GM23338 (cell line): ENCODE data around the gene MICALL2. TPM values are rescaled to one million over a fixed set of nuclear protein-coding genes. Genes with fewer than 3 reads are reported as not detected.

ENCODE experiments used
- ATAC-seq: fragments of 200-7000 bp; cut with Tn5 transposase; 3 replicates; pipeline ENCODE4 v1.9.1; 2020
- DNase-seq: peaks from one replicate; pipeline ENCODE4 v3.0.0-alpha.2; 2015; ENCODE audit warnings: low spot score
- H2AFZ ChIP-seq: fragments of 200-600 bp; sonication (generic); 2 replicates; pipeline ENCODE4 v1.8.0; 2016; ENCODE audit warnings: antibody characterized with exemption, mild to moderate bottlenecking, moderate library complexity
- H3F3A ChIP-seq: fragments of 200-600 bp; sonication (generic); replicated peaks from 2 replicates; pipeline ENCODE4 v1.8.0; 2017; ENCODE audit warnings: antibody characterized with exemption, mixed run types, low read depth
- H3K27ac ChIP-seq: fragments of 200-600 bp; sonication (generic); 2 replicates; pipeline ENCODE4 v1.6.1; 2016; ENCODE audit warnings: low read depth
- H3K27me3 ChIP-seq: fragments of 200-600 bp; sonication (generic); 2 replicates; pipeline ENCODE4 v1.8.0; 2016; ENCODE audit warnings: mild to moderate bottlenecking, mixed run types, moderate library complexity; ENCODE audit not compliant: insufficient read depth
- H3K36me3 ChIP-seq: fragments of 200-600 bp; sonication (generic); 2 replicates; pipeline ENCODE4 v1.8.0; 2016; ENCODE audit warnings: mild to moderate bottlenecking; ENCODE audit not compliant: insufficient read depth
- H3K4me1 ChIP-seq: fragments of 200-600 bp; sonication (generic); 2 replicates; pipeline ENCODE4 v1.8.0; 2016; ENCODE audit warnings: mild to moderate bottlenecking, moderate library complexity; ENCODE audit not compliant: insufficient read depth
- H3K4me2 ChIP-seq: fragments of 200-600 bp; sonication (generic); 2 replicates; pipeline ENCODE4 v1.7.1; 2017; ENCODE audit warnings: mixed run types
- H3K4me3 ChIP-seq: fragments of 200-600 bp; sonication (generic); 2 replicates; pipeline ENCODE4 v1.6.1; 2016; ENCODE audit warnings: mixed run types
- H3K79me2 ChIP-seq: fragments of 200-600 bp; sonication (generic); replicated peaks from 2 replicates; pipeline ENCODE4 v1.8.0; 2017; ENCODE audit warnings: mild to moderate bottlenecking; ENCODE audit not compliant: insufficient read depth
- H3K9me2 ChIP-seq: fragments of 200-600 bp; sonication (generic); 2 replicates; pipeline ENCODE4 v1.8.0; 2017; ENCODE audit not compliant: insufficient read depth
- H4K20me1 ChIP-seq: fragments of 200-600 bp; sonication (generic); replicated peaks from 2 replicates; pipeline ENCODE4 v1.8.0; 2017; ENCODE audit warnings: mild to moderate bottlenecking; ENCODE audit not compliant: insufficient read depth
- H3K27ac Mint-ChIP-seq: 2 replicates; pipeline ENCODE4 v1.8.0; 2020; ENCODE audit warnings: inconsistent platforms, mild to moderate bottlenecking, moderate library complexity, mixed read lengths
- H3K27me3 Mint-ChIP-seq: 3 replicates; pipeline ENCODE4 v1.8.0; 2022; ENCODE audit warnings: low read depth, mild to moderate bottlenecking, moderate library complexity, mixed read lengths, inconsistent platforms; ENCODE audit not compliant: insufficient read depth, poor library complexity
- H3K36me3 Mint-ChIP-seq: 3 replicates; pipeline ENCODE4 v1.8.0; 2021; ENCODE audit warnings: low read depth, mild to moderate bottlenecking, inconsistent platforms, moderate library complexity, mixed read lengths
- H3K4me1 Mint-ChIP-seq: 3 replicates; pipeline ENCODE4 v1.8.0; 2020; ENCODE audit warnings: mild to moderate bottlenecking, inconsistent platforms, mixed read lengths
- H3K4me3 Mint-ChIP-seq: 3 replicates; pipeline ENCODE4 v1.8.0; 2021; ENCODE audit warnings: moderate library complexity, mild to moderate bottlenecking, inconsistent platforms, mixed read lengths
- H3K9me3 Mint-ChIP-seq: 3 replicates; pipeline ENCODE4 v1.8.0; 2020; ENCODE audit warnings: moderate library complexity, mild to moderate bottlenecking, inconsistent platforms, mixed read lengths
- CREB1 ChIP-seq: fragments of 250-450 bp; sonication (Bioruptor Pico); IDR thresholded peaks from 2 replicates; pipeline ENCODE4 v1.5.0; 2020; ENCODE audit warnings: low read depth, mild to moderate bottlenecking, moderate library complexity
- CTCF ChIP-seq, 2 experiments: fragments of 200-600 bp in 1 of 2; sonication (generic) in 1 of 2; conservative IDR thresholded peaks; 2 replicates each; pipeline versions ENCODE4 v1.5.1 to v1.6.1; 2016 to 2017; ENCODE audit warnings: antibody characterized with exemption in 2 of 2, low read depth in 2 of 2, mild to moderate bottlenecking in 2 of 2, moderate library complexity in 1 of 2
- EZH2phosphoT487 ChIP-seq: fragments of 200-600 bp; sonication (generic); IDR thresholded peaks from one replicate; pipeline ENCODE4 v1.8.1; 2018; ENCODE audit warnings: antibody characterized with exemption; ENCODE audit not compliant: unreplicated experiment
- JUNB ChIP-seq: IDR thresholded peaks from one replicate; pipeline ENCODE4 v1.6.1; 2016; ENCODE audit warnings: antibody characterized with exemption; ENCODE audit not compliant: unreplicated experiment
- REST ChIP-seq: IDR thresholded peaks from one replicate; pipeline ENCODE4 v1.6.1; 2018; ENCODE audit warnings: antibody characterized with exemption; ENCODE audit not compliant: unreplicated experiment
- STAT1 ChIP-seq: IDR thresholded peaks from one replicate; pipeline ENCODE4 v1.6.1; 2016; ENCODE audit warnings: antibody characterized with exemption; ENCODE audit not compliant: unreplicated experiment
- ZNF114 ChIP-seq: fragments of 250-450 bp; sonication (Bioruptor Pico); IDR thresholded peaks from 2 replicates; pipeline ENCODE4 v1.5.0; 2020; ENCODE audit warnings: mild to moderate bottlenecking, moderate library complexity
- ZNF462 ChIP-seq: fragments of 250-450 bp; sonication (Bioruptor Pico); IDR thresholded peaks from 2 replicates; pipeline ENCODE4 v1.5.0; 2020; ENCODE audit warnings: mild to moderate bottlenecking, moderate library complexity
- polyA plus RNA-seq: library from polyadenylated mRNA; unstranded; fragments of >200 nt; fragmentation: Nextera tagmentation; extraction: Ambion mirVana; gene quantifications from 2 replicates; pipeline ENCODE4 v1.2.1, GENCODE V29; 2016
- total RNA-seq: library from RNA; depleted of rRNA; stranded (reverse); fragments of >200 nt; shearing (Covaris generic); gene quantifications from 2 replicates; pipeline ENCODE4 v1.2.3, GENCODE V29; 2014

Gene MICALL2
- total and polyA plus RNA-seq, 2 experiments from 2014 or later: 7.0 to 13.0 TPM

GRCh38 chr7:1454542-1454941 is 4.7 kb downstream of the MICALL2 start:
- Histone ChIP-seq H3K4me1 (no peaks in the 10 kb centered on the region), H3K9me2 (no peaks in the 10 kb centered on the region), H3K79me2 (no peaks in the 10 kb centered on the region), H2AFZ (no peak overlapping the region), H3K4me2 (no peak overlapping the region), H3K27ac (no peak overlapping the region), H4K20me1 (no peaks in the 10 kb centered on the region; the same call in 1 of the 2 replicates), H3K4me3 (no peak overlapping the region), H3F3A (no peaks in the 10 kb centered on the region), H3K36me3 (no peaks in the 10 kb centered on the region), H3K27me3 (no peaks in the 10 kb centered on the region)
- peaks cover 9% of the 10 kb centered on the region for H3K27me3 Mint-ChIP-seq
- H3K27ac Mint-ChIP-seq: no peak overlapping the region
- no peak for ATAC-seq
- H3K9me3 Mint-ChIP-seq: no peaks in the 10 kb centered on the region
- H3K4me3 Mint-ChIP-seq: no peak overlapping the region
- no peak for DNase-seq
- TF ChIP-seq ZNF114 (CRISPR knock-in tag): no peak
- no peak for TF ChIP-seq JUNB
- no peak for TF ChIP-seq REST
- TF ChIP-seq CTCF (conservative IDR thresholded peaks at IDR 0.05; ENCODE audit: low read depth in 2 of 2): no peak
- no peak for TF ChIP-seq STAT1
- no peak for TF ChIP-seq EZH2phosphoT487
- no peak for TF ChIP-seq CREB1
- H3K4me1 Mint-ChIP-seq: peaks cover 11% of the 10 kb centered on the region
- H3K36me3 Mint-ChIP-seq: no peaks in the 10 kb centered on the region

GRCh38 chr7:1452205-1452604 is 7.1 kb downstream of the MICALL2 start:
- no peaks in the 10 kb centered on the region for H3K9me3 Mint-ChIP-seq
- no peaks in the 10 kb centered on the region for H3K36me3 ChIP-seq
- no peaks in the 10 kb centered on the region for H3K27me3 ChIP-seq
- DNase-seq: no peak
- H3K4me1 ChIP-seq: no peaks in the 10 kb centered on the region
- no peak overlapping the region for H3K27ac ChIP-seq
- H3K27me3 Mint-ChIP-seq: peaks cover 6% of the 10 kb centered on the region
- no peaks in the 10 kb centered on the region for H3K79me2 ChIP-seq
- no peak overlapping the region for H3K4me3 ChIP-seq
- H2AFZ ChIP-seq: no peak overlapping the region
- no peaks in the 10 kb centered on the region for H3K36me3 Mint-ChIP-seq
- no peaks in the 10 kb centered on the region for H3F3A ChIP-seq
- no peaks in the 10 kb centered on the region; the same call in 1 of the 2 replicates for H4K20me1 ChIP-seq
- H3K27ac Mint-ChIP-seq: peak overlapping the region; percentile 72
- H3K4me3 Mint-ChIP-seq: no peak overlapping the region
- no peaks in the 10 kb centered on the region for H3K9me2 ChIP-seq
- no peak for ATAC-seq
- H3K4me1 Mint-ChIP-seq: peaks cover 2% of the 10 kb centered on the region; the same call in 1 of the 3 replicates
- H3K4me2 ChIP-seq: no peak overlapping the region
- TF ChIP-seq STAT1 (no peak), CREB1 (no peak), CTCF (conservative IDR thresholded peaks at IDR 0.05; ENCODE audit: low read depth in 2 of 2) (no peak), ZNF462 (CRISPR knock-in tag) (no peak)
